HepG2 (cell line): ENCODE data around the gene SAMD13.

ENCODE experiments used
- CREM ChIP-seq, 2 experiments: sonication (generic) in 1 of 2; formaldehyde crosslinking in 1 of 2; IDR thresholded peaks; 2 replicates each; pipeline versions ENCODE4 v1.4.0 to v1.6.1; 2016 to 2020; ENCODE audit warnings: antibody characterized with exemption in 1 of 2, mild to moderate bottlenecking in 1 of 2, missing genetic modification reagents in 1 of 2
- CTCF ChIP-seq: sonication (generic); formaldehyde crosslinking; IDR thresholded peaks from 2 replicates; pipeline ENCODE4 v1.5.0; 2020; ENCODE audit warnings: mild to moderate bottlenecking, missing genetic modification reagents, moderate library complexity
- FOXP4 ChIP-seq: sonication (generic); formaldehyde crosslinking; IDR thresholded peaks from 2 replicates; pipeline ENCODE4 v1.4.0; 2020; ENCODE audit warnings: missing genetic modification reagents
- MTF1 ChIP-seq: sonication (generic); formaldehyde crosslinking; IDR thresholded peaks from 2 replicates; pipeline ENCODE4 v1.5.0; 2020; ENCODE audit warnings: missing genetic modification reagents
- MZF1 ChIP-seq: sonication (generic); formaldehyde crosslinking; IDR thresholded peaks from 2 replicates; pipeline ENCODE4 v1.8.1; 2023; ENCODE audit warnings: mild to moderate bottlenecking, missing genetic modification reagents, borderline replicate concordance
- ZNF780A ChIP-seq: sonication (generic); formaldehyde crosslinking; IDR thresholded peaks from 2 replicates; pipeline ENCODE4 v1.8.0; 2022; ENCODE audit warnings: mild to moderate bottlenecking, missing genetic modification reagents, moderate library complexity

GRCh38 chr1:84298684-84299535, 2.6 kb upstream of the SAMD13 start:
- TF ChIP-seq MZF1 (CRISPR knock-in tag) (no peak), CREM (IDR thresholded peaks at IDR 0.05) (no peak), CREM (CRISPR knock-in tag; IDR thresholded peaks at IDR 0.05) (no peak), MTF1 (CRISPR knock-in tag) (no peak), FOXP4 (CRISPR knock-in tag) (no peak), ZNF780A (CRISPR knock-in tag) (no peak), CTCF (CRISPR knock-in tag) (no peak)
